Measurements from ENCODE around the gene KRTAP22-1.

The KRTAP22-1 gene

GRCh38 chr21:30628109-30628508, 27.2 kb downstream of the KRTAP22-1 start:
- no peak for DNase-seq

DNA sequence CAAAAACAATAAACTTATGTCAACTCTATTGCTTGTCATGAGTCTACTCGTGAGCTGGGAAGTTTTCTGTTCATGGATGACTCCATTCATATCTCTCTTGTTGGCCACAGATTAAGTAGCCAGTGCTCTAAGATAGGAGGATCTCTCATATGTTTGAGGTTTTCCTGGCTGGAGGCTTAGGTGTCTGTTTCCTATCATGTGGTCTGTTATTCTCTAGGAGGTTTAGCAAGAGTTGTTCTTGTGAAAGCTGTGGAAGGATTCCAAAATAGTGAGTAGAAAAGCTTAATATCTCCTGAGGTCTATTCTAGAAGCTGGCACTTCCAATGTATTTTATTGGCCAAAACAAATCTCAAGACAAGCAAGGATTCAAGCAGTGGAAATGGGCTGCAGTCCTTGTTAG, 28.3 kb downstream of the KRTAP22-1 start:
- no peak for DNase-seq

- no peak for DNase-seq
Measured at GRCh38 chr21:30634906-30635305, 34.0 kb downstream of the KRTAP22-1 start, which contains the start of gene KRTAP20-2. TSS of gene KRTAP20-2 (plus strand) at chr21:30635206. CDS start at chr21:30635264, 58 bp downstream.

DNA sequence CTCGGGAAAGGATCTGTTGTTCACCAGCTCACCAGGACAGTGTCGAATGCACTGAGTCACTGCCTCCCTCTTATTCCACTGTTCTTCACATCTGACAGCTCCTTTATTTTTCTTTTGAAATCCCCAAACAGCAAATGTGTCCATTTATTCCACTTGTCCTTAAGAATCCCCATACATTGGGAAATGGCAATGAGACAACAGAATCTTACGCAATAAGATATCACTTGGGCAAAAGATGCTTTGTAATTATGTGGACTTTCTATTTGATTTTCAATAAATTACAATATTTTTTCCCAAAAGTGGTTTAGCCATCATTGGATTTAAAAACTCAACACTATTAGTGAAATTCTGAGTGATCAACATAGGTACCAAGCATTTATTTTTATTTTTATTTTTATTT, 37.8 kb downstream of the KRTAP22-1 start:
- no peak for DNase-seq

DNA sequence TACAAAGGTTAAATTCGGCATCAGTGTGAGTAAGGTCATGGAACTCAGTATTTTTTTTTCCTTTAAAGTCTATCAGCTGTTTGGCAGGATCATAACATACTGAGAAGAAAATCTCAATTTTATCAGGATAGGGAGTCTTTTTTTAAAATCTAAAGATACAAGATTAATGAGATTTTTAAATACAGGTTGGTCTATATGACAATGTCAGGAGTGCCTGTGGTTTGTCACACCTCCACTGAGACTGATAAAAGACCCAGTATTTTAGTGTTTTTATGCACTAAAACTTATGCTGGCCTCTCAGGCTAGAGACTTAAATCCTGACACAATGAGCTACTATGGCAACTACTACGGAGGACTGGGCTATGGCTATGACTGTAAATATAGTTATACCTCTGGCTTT, 41.7 kb downstream of the KRTAP22-1 start, which contains the start of gene KRTAP20-3:
KRTAP20-3 (plus strand) TSS at position 301 of the 400 bp plus-strand sequence.
- DNase-seq, result no peak

DNA sequence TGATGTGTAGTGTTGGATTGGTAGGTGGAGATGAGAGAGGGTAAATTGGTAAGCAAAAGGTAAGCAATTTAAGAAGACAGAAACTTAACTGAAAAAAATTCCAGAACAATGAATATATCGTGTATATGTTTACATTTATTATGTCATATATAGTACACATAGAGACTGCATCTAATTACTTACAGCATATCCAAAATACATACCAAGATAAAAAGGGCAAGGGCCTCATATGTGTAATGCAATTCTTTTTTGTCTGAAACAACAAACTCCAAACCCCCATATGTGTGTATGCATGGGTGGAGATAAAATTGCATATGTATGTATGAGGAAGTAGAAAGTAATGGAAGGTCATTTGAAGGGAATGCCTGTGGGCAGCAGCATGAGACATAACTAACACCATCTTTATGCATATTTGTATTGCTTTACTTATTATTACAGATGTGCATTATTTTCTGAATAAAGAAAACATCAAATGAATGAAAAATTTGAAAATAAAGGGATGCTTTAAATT, 46.1 kb downstream of the KRTAP22-1 start:
- DNase-seq, result no peak
